GM12872 (cell line): Measurements from ENCODE around the gene FTO.

Experiments used
- TF ChIP-seq, protein P1 (sequence below): IDR thresholded peaks from 3 replicates; pipeline ENCODE4 v1.5.1; 2011; ENCODE audit warnings: low read depth, mild to moderate bottlenecking, low read length, moderate library complexity; ENCODE audit not compliant: insufficient read depth

FTO gene

DNA sequence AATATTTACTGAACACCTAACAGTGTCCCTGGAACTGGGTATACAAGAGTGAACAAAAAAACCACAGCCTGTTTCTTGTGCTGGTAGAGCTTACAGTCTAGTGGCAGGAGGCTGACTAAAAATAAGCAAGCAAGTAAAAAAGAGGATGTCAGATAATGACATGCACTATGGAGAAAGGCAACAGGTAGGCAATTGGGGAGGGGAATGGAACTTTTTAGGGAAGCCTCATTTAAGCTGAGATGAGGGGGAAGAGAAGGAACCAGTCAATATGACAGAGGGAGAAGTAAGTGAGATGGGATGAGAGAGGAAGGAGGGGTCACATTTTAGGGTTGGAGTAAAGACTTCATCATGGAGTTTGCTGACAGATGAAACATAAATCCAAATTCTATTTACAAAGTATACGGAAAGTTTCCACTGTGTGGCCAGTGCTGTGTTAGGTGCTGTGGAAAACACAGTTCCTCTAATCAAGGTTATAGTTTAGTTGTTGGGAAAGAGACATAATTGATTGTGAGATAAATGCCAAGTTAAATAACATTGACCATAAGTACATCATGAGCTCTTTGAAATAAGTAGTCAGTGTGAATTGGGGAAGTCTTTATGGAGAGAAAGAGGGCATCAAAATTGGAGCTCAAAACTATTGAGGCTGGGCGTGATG is 251.4 kb downstream of the FTO start:
- TF ChIP-seq, protein P1, sequence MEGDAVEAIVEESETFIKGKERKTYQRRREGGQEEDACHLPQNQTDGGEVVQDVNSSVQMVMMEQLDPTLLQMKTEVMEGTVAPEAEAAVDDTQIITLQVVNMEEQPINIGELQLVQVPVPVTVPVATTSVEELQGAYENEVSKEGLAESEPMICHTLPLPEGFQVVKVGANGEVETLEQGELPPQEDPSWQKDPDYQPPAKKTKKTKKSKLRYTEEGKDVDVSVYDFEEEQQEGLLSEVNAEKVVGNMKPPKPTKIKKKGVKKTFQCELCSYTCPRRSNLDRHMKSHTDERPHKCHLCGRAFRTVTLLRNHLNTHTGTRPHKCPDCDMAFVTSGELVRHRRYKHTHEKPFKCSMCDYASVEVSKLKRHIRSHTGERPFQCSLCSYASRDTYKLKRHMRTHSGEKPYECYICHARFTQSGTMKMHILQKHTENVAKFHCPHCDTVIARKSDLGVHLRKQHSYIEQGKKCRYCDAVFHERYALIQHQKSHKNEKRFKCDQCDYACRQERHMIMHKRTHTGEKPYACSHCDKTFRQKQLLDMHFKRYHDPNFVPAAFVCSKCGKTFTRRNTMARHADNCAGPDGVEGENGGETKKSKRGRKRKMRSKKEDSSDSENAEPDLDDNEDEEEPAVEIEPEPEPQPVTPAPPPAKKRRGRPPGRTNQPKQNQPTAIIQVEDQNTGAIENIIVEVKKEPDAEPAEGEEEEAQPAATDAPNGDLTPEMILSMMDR, result no peak

DNA sequence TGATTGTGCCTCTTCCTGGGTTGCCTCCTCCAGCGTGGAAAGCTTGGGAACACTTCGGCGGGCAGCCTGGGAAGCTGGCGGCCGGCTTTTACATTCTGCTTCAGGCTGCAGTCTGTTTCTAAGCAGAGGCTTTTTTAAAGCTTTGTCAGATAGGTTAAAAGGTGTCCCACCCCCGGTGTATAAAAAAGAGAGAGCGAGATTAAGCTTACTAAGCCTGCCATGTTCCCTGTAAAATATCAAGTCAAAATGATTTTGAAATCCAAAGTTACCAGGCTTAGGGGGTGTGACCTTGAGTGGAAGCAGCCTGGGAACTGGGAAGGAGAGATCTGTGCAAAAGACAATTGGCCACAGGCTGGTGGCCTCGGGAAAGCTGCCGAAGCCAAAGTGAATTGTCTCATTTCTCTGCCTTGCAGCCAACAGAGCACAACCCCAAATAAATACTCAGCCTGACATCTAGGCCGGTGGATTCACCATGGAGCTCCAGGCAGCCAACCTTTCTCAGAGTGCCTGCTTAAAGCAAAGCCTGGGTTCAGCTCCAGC is 254.5 kb downstream of the FTO start:
- TF ChIP-seq, protein P1, result no peak

DNA sequence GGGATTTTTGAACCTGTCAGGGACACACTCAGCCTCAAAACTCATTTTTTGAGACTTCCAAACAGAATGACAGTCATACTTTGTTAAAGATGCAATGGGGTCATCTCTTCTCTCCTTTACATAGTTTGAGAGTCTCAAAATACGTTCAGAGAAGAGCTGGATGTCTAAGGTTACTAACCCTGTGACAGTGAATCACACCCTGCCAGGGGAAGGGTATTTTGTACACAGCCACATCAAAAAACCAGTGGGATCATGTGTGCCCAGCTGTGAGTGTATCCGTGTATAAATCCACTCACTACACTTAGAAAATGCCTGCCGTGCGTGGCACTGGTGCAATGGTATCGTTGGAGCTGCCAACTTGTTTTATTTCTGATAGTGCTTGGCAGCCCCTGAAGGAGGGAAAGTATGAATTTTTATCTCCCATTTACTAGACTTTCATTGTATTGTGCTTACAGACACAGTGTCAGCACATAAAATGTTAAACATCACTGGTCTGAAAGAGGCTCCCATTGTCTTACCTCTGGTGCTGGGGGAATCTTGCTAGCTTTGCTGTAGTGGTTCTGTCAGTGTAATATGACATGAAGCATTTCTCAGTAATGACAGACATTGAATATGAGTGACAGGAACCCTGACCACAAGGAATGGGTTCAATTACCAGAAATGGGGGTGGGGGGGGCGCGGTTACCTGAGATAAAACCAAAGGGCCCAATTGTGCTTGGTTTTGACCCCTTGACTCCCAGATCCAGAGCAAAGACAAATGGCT is 256.3 kb downstream of the FTO start:
- TF ChIP-seq, protein P1, result no peak

DNA sequence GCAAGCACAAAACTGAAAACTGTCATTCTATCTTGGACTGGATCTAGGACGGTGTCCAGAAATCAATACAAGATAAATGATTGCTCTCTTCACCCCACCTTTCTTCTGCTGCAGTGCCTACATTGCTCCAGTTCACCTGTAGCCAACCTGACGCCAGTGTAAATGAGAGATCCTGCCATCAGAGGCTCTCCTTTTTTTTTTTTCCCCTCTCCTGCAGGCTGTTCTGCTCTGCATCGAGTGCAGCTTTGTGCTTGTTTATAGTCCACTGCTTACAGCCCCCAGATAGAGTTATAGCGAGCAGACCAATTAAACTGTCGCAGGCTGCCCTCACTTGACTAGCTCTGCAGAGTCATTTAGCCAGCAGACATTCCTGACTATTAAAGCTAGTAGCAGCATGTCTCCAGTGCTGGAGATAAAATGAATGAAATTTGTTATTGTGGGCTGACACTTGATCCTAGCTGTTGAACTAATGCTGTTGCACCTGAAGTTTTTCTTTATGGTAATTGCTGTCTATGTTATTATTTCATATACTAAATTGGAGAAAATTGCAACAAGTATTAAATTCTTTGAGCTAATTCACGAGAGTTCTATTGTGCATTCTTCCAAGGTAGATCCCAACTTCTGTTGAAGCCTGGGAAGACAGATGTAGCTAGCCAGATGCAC is 257.1 kb downstream of the FTO start:
- TF ChIP-seq, protein P1, result no peak

DNA sequence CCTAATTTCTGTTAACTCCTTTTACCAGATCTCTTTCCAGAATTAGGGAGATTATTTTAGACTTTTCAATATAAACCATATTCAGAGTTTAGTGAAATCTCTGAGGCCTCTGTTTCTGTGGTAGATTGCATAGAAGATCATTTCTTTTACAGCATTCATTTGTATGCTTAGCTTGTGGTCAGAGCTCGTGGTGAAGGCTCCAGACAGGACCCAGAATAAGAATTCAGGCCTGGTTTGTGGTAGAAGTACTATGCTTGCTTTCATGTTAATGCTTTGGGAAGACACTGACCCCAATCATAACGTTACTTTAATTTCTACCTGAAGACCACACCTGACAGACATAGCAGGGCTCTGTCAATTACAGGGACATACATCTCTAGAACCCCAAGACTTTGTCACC is 258.1 kb downstream of the FTO start:
- TF ChIP-seq, protein P1, result no peak

DNA sequence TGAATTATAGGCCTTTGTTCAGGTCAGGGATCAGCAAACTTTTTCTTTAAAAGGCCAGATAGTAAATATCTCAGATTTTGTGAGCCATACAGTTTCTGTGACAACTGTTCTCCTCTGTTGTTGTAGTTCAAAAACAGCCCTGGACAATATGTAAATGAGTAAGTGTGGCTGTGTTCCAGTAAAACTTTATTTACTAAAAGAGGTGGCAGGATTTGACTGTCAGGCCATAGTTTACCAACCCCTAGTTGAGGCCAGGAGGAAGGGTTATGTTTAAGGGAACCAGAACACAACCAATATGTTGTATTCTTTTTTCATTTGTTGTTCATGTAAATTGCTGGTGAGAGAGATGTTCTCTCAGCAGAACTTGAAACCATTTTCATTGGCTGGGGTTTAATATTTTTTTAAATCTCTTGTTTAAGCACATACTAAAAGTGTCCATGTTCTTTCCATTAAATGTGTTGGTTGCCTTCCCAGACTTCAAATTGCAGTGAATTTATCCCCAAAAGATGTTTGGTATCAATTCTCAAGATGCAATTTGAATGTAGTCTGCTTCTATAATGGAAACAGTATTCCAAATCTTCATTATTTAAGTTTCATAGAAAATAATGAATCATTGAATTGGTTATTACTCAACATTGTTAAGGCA is 260.3 kb downstream of the FTO start:
- TF ChIP-seq, protein P1, result no peak

DNA sequence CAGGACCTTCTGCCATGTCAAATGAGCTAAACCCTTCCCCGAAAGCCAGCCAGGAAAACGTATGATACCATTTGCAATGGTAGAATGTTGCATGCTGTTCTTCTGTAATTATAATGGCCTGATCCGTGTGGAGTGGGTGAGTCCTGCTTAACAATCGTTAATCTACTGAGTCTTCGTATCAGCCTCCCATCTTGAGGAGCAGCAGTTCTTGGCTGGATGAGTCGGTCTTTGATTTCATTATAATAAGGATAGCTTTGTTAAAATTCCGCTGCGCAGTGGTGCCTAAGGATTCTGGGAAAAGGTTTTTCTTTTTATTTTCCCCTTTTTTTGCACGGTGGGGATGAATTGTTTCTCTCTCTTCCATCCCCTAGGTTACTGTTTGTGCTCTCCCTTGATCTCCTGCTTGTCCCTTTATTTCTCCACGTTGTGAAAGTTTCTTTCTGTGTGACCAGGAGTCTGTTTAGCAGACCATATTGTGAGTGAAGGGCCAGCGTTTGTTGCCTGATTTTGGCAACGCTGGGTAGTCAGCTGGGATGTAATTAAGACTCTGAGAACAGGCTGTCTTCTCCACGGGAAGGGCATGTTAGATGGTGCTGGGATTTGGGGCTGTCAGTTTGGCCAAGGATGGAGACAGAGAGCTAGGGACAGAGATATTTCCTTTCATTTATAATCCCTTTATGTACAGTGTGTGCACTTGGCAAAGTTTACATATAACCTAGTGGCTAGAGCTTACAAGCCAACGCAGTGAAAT is 263.0 kb downstream of the FTO start:
- TF ChIP-seq, protein P1, result no peak
